Lower leg skin (tissue), 4 donors: Measurements from ENCODE around the gene CRISPLD2. TPM values are rescaled to one million over a fixed set of nuclear protein-coding genes. Genes with fewer than 3 reads are reported as not detected.

Experiments used
- DNase-seq, 2 donors: peaks; one replicate each; pipeline ENCODE4 v3.0.0-alpha.2; 2019; ENCODE audit warnings: low spot score in 2 of 2
- H3K4me3 ChIP-seq: fragments of 200-600 bp; sonication (generic); 2 replicates; pipeline ENCODE4 v1.5.1; 2017; ENCODE audit warnings: mild to moderate bottlenecking, low read depth; ENCODE audit not compliant: poor library complexity, severe bottlenecking
- CTCF ChIP-seq, 3 donors: fragments of 450-650 bp; IDR thresholded peaks; one replicate each; pipeline ENCODE4 v1.5.1; 2016; ENCODE audit warnings: antibody characterized with exemption in 3 of 3, mild to moderate bottlenecking in 3 of 3, moderate library complexity in 2 of 3
- POLR2A ChIP-seq, 2 donors: fragments of 450-650 bp; IDR thresholded peaks; one replicate each; pipeline ENCODE4 v1.6.1; 2016 to 2017; ENCODE audit warnings: antibody characterized with exemption in 2 of 2, mild to moderate bottlenecking in 1 of 2, moderate library complexity in 1 of 2
- WGBS, 2 donors: methylation state at CpG; one replicate each; pipeline ENCODE4 v1.1.5; 2018; 5-methylcytosine and 5-hydroxymethylcytosine counted together
- intact Hi-C: fragments of 100-400 bp; cut with DNase I; formaldehyde crosslinking; loops from one replicate; pipeline ENCODE4 v1.15.0; 2023; ENCODE audit warnings: low total_unique reads
- total RNA-seq, 4 donors: library from RNA; depleted of rRNA; stranded (reverse); fragments of >200 nt; gene quantifications; one replicate each; pipeline ENCODE4 v1.1.0, GENCODE V29; 2016

CRISPLD2 gene
- total RNA-seq, 4 donors from 2014 or later = 48.0 to 105 (median 69.5) TPM

GRCh38 chr16:84833144-84833500 lies 13.3 kb downstream of the CRISPLD2 start:
- 80 to 88% methylated on average over 11 of the region's 11 CpGs for WGBS, 2 donors
- H3K4me3 ChIP-seq = no peak overlapping the region
- intact Hi-C loops = no loop called here
- TF ChIP-seq POLR2A (IDR thresholded peaks at IDR 0.05) (no peak), CTCF (IDR thresholded peaks at IDR 0.05) (no peak)
- DNase-seq = no peak

GRCh38 chr16:84833542-84834402 lies 14.0 kb downstream of the CRISPLD2 start:
- DNase-seq = no peak
- intact Hi-C loops = no loop called here
- H3K4me3 ChIP-seq = no peak overlapping the region

GRCh38 chr16:84834403-84834772 lies 14.6 kb downstream of the CRISPLD2 start:
- WGBS, 2 donors = 59 to 62% methylated on average over 6 of the region's 6 CpGs
- TF ChIP-seq CTCF (IDR thresholded peaks at IDR 0.05) = no peak
- no peak for TF ChIP-seq POLR2A (IDR thresholded peaks at IDR 0.05)
- H3K4me3 ChIP-seq = no peak overlapping the region
- no peak for DNase-seq
- intact Hi-C loops = no loop called here

More at GRCh38 chr16:84833542-84834402, 14.0 kb downstream of the CRISPLD2 start:
- 73 to 80% methylated on average over 33 to 34 of the region's 34 CpGs for WGBS, 2 donors
- TF ChIP-seq POLR2A (IDR thresholded peaks at IDR 0.05) (no peak), CTCF (IDR thresholded peaks at IDR 0.05) (no peak)

GRCh38 chr16:84836234-84836647 lies 16.5 kb downstream of the CRISPLD2 start:
- TF ChIP-seq CTCF (IDR thresholded peaks at IDR 0.05) (no peak), POLR2A (IDR thresholded peaks at IDR 0.05) (no peak)
- no peak overlapping the region for H3K4me3 ChIP-seq
- intact Hi-C loops = no loop called here
- 21 to 27% methylated on average over 16 of the region's 16 CpGs for WGBS, 2 donors
- peak; percentile 71 to 92 for DNase-seq

DNA sequence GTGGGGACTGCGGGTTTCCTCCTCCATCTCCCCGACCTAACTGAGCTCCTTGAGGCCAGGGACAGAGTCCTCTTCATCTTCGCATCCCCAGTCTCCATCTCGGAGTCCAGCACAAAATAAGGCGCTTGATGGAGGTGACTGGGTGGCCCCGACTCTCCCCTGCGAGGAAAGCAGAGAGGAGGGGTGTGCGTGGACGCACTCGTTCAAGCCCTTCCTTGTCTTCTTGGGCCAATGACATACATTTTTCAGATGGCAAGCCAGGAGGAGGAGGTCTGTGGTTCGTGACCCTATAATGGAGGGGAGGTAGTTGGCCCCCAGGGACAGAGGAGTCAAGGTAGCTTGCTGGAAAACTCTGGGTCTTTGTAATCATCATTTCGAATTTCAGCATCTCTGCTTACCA lies 17.2 kb downstream of the CRISPLD2 start:
- 74 to 77% methylated on average over 12 of the region's 12 CpGs for WGBS, 2 donors
- no peak for DNase-seq
- no peak overlapping the region for H3K4me3 ChIP-seq
- intact Hi-C loops = no loop called here
- no peak for TF ChIP-seq POLR2A (IDR thresholded peaks at IDR 0.05)
- no peak for TF ChIP-seq CTCF (IDR thresholded peaks at IDR 0.05)
